Large intestine (tissue), 12 donors: ENCODE data around the gene ARMH2. TPM values are rescaled to one million over a fixed set of nuclear protein-coding genes. Genes with fewer than 3 reads are reported as not detected.

ENCODE experiments used
- DNase-seq, 2 donors: peaks; one replicate each; pipeline versions ENCODE4 v3.0.0 to v3.0.0-alpha.2; 2013
- H3K27ac ChIP-seq: one replicate; pipeline ENCODE4 v1.5.1; 2013; ENCODE audit warnings: low read length
- H3K27me3 ChIP-seq: 2 replicates; pipeline ENCODE4 v1.6.1; 2013; ENCODE audit warnings: low read length; ENCODE audit not compliant: control insufficient read depth, insufficient read depth
- H3K36me3 ChIP-seq: 2 replicates; pipeline ENCODE4 v1.6.1; 2013; ENCODE audit warnings: low read length; ENCODE audit not compliant: control insufficient read depth, insufficient read depth
- H3K4me1 ChIP-seq: one replicate; pipeline ENCODE4 v1.6.1; 2013; ENCODE audit warnings: low read length; ENCODE audit not compliant: control insufficient read depth, insufficient read depth
- H3K4me3 ChIP-seq: one replicate; pipeline ENCODE4 v1.5.1; 2013; ENCODE audit warnings: low read length
- H3K9me3 ChIP-seq: one replicate; pipeline ENCODE4 v1.6.1; 2013; ENCODE audit warnings: mild to moderate bottlenecking, low read depth, low read length, moderate library complexity; ENCODE audit not compliant: control insufficient read depth
- WGBS: methylation state at CpG from one replicate; pipeline ENCODE4 v1.1.5; 2013; ENCODE audit warnings: low lambda C conversion rate; ENCODE audit not compliant: insufficient coverage; 5-methylcytosine and 5-hydroxymethylcytosine counted together
- long read RNA-seq, 11 donors: transcript quantifications; one replicate each; lab custom pipeline, GENCODE V29; 2026
- polyA plus RNA-seq: library from polyadenylated mRNA; unstranded; fragments of 120-200 nt; gene quantifications from one replicate; pipeline ENCODE4 v1.2.1, GENCODE V29; 2013

The ARMH2 gene
- polyA plus RNA-seq, result not detected
- long read RNA-seq, donor 1, result 0 reads
- long read RNA-seq, donor 2, result 0 reads
- long read RNA-seq, donor 3, result 0 reads
- long read RNA-seq, donor 4, result 0 reads
- long read RNA-seq, donor 5, result 0 reads
- long read RNA-seq, donor 6, result 0 reads
- long read RNA-seq, donor 7, partial matches to known transcripts, result 0 of 1 reads
- long read RNA-seq, donor 7, other reads (novel, unspliced or antisense), result 0 of 1 reads
- long read RNA-seq, donor 8, result 0 reads
- long read RNA-seq, donor 9, result 0 reads
- long read RNA-seq, donor 10, result 0 reads
- long read RNA-seq, donor 11, result 0 reads

DNA sequence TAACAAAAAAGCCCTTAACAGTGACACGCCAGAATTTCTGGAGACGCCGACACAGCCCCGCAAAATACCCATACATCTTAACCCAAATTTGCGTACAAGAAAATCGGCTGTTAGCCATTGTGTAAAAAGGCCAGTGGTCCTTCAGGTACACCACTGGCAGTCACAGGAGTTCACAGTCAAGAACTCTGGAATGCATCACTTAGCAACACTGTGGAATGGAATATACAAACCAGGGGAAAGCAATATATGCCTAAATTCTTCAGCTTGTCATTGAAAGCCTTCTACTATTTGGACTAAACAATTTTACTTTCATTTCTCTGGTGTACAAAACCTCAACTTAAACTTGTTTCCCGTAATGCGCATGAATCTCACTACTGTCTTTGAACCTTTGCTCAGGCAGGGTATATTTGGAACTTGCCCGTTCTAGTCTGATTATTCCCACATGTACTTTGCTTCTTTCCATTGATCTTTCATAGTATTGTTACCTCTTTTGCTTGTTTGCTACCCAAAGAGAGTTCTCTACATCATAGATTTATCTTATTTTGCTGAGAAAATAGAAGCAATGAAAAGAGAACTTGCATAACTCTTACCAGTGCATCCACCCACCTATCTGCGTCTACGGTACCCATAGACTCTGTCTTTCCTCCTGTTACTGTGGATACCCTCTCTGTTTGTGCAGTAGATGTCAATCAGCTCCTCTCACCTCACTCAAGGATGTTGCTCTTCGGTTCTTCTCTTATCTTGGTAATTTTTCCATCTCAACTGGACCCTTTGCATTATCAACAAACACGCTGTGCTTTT is at the start of gene ARMH2:
Gene ARMH2, minus strand, starts transcription at position 178 of the 801 bp plus-strand sequence. Its CDS starts 60 bp downstream, at position 118.
- Histone ChIP-seq H3K9me3 (no peaks in the 10 kb centered on the region), H3K4me3 (no peak within 1 kb of the TSS), H3K4me1 (no peaks in the 10 kb centered on the region), H3K36me3 (no peaks in the 10 kb centered on the region), H3K27ac (no peak within 1 kb of the TSS), H3K27me3 (no peaks in the 10 kb centered on the region)
- WGBS, result 86% methylated on average over 4 of the region's 13 CpGs
- no peak for DNase-seq

DNA sequence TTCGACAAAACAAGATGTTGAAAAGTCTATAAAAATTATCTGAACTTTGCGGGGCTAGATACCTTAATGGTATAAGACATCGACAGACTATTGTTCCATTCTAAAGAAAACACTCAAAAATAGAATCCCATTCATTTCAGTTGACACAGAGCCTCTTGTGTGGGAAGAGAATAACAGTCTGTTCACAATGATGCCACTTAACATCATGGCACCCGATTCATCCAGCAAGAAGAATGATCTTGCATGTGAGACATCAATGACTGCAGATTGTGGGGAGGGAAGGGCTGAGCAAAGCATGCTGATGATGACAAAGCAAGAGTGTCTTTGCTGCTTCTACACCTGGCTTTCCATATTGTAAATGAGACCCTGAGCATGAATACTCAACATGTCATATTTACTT is 49.7 kb upstream of the ARMH2 start:
- Histone ChIP-seq H3K27ac (no peak overlapping the region), H3K27me3 (no peaks in the 10 kb centered on the region), H3K4me3 (no peak overlapping the region), H3K9me3 (no peaks in the 10 kb centered on the region), H3K36me3 (peaks cover 2% of the 10 kb centered on the region), H3K4me1 (no peaks in the 10 kb centered on the region)
- DNase-seq, result no peak
- 100% methylated on average over 2 of the region's 4 CpGs for WGBS

DNA sequence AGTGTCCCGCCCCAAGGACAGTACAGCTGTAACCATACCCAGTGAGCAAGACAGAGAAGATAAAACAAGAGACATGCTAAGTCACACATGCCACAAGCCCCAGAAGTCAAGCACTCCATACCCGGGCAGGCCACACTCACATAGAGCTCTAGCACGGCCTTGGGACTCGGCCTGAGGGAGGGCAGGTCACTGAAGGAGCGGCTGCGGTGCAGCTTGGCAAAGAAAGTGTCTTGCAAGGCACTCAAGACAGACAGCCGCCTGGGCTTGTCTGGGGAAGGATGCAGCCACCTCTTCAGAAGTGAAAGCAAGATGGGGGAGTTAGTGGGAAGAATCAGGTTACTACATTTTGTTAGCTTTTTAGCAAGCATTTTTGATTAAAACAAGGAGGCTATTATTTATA is 48.7 kb upstream of the ARMH2 start:
- Histone ChIP-seq H3K27ac (no peak overlapping the region), H3K36me3 (peaks cover 2% of the 10 kb centered on the region), H3K4me3 (no peak overlapping the region), H3K9me3 (no peaks in the 10 kb centered on the region), H3K27me3 (no peaks in the 10 kb centered on the region), H3K4me1 (no peaks in the 10 kb centered on the region)
- DNase-seq, result no peak
- WGBS, result no CpG with 5 or more reads among the region's 7 CpGs

DNA sequence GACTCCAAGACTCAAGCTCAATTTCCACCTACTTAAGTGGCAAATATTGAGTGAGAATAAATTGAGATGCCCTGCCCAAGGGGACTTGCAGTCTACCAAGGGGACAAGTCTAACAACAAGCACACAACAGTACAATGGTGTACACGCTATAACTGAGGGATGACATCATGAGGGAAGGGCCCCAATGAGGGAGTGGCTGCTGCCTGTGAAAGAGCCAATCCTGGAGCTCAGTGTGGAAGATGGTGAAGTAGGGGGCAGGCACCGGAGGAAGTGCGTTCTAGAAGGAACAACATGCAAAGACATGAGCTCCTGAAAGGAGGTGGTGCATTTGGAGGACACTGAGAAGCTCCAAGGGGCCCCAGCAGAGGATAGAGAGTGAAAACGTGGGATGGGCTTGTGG is 46.9 kb upstream of the ARMH2 start:
- Histone ChIP-seq H3K27ac (no peak overlapping the region), H3K4me3 (no peak overlapping the region), H3K36me3 (peaks cover 2% of the 10 kb centered on the region), H3K4me1 (no peaks in the 10 kb centered on the region), H3K9me3 (no peaks in the 10 kb centered on the region), H3K27me3 (no peaks in the 10 kb centered on the region)
- no CpG with 5 or more reads among the region's 4 CpGs for WGBS
- no peak for DNase-seq

DNA sequence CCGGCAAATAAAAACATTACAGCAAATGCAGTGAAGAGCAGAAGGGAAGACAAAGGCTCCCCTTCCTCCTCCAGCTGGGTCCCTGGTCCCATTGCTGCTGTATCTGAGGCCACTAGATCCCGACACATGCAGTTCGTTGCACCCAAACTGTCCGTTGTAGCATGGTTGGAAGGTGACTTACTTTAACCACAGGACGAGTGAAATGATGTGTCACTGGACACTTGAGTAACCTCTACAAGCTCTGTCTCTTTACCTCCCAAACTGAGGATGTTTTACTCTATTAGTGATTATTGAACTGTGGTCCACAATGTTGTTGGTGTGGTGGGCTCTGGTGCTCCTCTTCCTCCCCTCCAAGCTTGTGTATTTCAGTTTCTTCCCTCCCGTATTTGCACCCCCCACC is 46.2 kb upstream of the ARMH2 start:
- Histone ChIP-seq H3K27me3 (no peaks in the 10 kb centered on the region), H3K4me1 (no peaks in the 10 kb centered on the region), H3K27ac (no peak overlapping the region), H3K4me3 (no peak overlapping the region), H3K36me3 (no peaks in the 10 kb centered on the region), H3K9me3 (no peaks in the 10 kb centered on the region)
- DNase-seq, result no peak
- WGBS, result 100% methylated on average over 1 of the region's 6 CpGs

DNA sequence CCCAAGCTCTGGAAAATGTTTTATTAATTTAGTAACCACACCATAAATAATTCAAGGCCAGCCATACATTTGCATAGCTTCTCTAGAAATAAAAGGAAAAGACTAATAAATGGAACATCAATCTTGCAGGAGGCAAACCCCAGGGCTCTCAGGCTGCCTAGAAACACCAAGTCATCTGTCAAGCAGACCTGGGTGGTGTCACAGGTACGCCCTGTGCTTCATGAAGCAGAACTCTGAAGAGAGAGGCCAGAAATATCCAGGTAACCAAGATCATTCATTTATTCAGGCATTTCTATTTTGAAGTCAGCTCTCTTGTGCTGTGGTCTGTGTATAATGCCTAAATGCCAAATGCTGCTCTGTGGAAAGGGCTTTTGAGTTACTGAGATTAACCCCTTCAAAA is 45.3 kb upstream of the ARMH2 start:
- Histone ChIP-seq H3K27me3 (no peaks in the 10 kb centered on the region), H3K9me3 (no peaks in the 10 kb centered on the region), H3K4me1 (no peaks in the 10 kb centered on the region), H3K4me3 (no peak overlapping the region), H3K36me3 (no peaks in the 10 kb centered on the region), H3K27ac (no peak overlapping the region)
- no peak for DNase-seq
- WGBS, result no CpG with 5 or more reads among the region's 1 CpG

DNA sequence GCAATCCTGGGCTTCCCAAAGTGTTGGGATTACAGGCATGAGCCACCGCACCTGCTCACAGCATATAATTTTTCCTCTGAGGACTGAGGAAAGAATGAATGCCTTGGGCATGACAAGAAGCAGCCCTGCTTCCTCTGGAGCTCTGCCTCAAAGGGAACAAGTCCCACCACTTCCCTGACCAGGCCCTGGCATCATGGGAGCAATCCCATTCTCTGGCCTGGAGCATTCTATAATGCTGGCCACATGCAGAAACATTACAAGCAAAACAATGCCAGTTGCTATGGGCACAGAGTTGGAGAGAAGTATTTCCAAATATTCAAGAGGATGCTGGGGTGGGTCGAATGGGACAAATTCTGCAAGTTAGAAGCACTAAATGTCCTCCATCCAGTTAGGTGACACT is 41.5 kb upstream of the ARMH2 start:
- Histone ChIP-seq H3K4me1 (no peaks in the 10 kb centered on the region), H3K27ac (no peak overlapping the region), H3K36me3 (no peaks in the 10 kb centered on the region), H3K9me3 (no peaks in the 10 kb centered on the region), H3K27me3 (no peaks in the 10 kb centered on the region), H3K4me3 (no peak overlapping the region)
- no peak for DNase-seq
- WGBS, result no CpG with 5 or more reads among the region's 2 CpGs

DNA sequence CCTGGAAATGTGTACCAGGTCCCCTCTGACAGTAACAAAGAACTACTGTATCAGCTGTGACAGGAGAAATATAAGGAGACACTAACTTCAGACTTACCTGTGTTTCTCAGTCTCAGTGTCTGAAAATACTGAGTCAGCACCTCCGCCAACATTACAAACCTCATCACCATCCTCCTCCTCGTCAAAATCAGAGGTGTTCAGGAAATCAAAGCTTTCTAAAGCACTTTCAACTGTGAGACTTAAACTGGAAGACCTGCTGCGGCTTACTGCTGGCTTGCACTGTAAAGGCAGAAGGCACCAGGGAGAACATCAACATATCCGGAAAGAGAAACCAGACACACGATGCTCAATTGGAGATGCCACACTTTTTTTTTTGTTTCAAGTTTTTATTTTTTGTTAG is 40.3 kb upstream of the ARMH2 start:
- H3K27me3 ChIP-seq, result no peaks in the 10 kb centered on the region
- no peaks in the 10 kb centered on the region for H3K9me3 ChIP-seq
- H3K27ac ChIP-seq, result no peak overlapping the region
- no peak overlapping the region for H3K4me3 ChIP-seq
- no peaks in the 10 kb centered on the region for H3K4me1 ChIP-seq
- no peaks in the 10 kb centered on the region for H3K36me3 ChIP-seq
- WGBS, result 83% methylated on average over 2 of the region's 5 CpGs
- DNase-seq, result no peak

DNA sequence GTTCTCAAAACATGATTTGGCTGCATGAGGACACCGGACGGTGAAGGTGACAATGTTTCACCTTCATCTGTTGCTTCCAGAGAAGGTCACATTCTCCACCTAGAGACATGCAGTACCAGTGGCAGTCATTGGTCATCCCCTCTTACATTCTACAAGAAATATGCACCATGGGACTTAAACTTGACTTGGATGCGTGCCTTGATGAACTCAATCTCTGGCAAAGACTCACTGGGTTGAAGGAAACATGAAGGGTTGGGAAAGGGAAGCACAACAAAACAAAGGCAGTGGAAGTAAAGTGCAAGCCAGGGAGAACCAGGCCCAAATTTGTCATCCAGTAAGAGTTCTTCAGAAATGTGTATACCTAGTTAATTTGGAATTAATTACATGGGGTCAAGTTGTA is 39.4 kb upstream of the ARMH2 start:
- Histone ChIP-seq H3K27me3 (no peaks in the 10 kb centered on the region), H3K36me3 (no peaks in the 10 kb centered on the region), H3K4me1 (no peaks in the 10 kb centered on the region), H3K9me3 (no peaks in the 10 kb centered on the region), H3K27ac (no peak overlapping the region), H3K4me3 (no peak overlapping the region)
- WGBS, result no CpG with 5 or more reads among the region's 3 CpGs
- DNase-seq, result no peak

DNA sequence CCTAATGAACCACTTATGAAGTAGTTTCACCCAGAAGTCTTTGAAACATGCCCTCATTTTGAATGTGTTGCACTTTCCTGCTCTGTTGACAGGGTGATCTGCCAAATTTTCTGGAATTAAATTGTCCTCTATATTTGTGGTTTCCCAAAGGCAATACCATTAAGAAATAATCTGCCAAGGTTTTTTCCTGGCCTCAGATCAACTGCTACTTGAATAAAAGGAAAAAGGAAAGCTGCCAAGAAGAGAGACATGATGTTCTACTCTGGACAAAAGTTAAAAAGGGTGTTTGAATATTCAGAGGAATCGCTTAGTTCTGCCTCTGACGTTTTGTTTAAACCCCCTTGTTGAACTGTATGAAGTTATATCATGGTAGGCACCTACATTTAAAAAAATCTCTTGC is 37.4 kb upstream of the ARMH2 start:
- no CpG with 5 or more reads among the region's 2 CpGs for WGBS
- DNase-seq, result no peak
- no peak overlapping the region for H3K4me3 ChIP-seq
- no peaks in the 10 kb centered on the region for H3K27me3 ChIP-seq
- no peaks in the 10 kb centered on the region for H3K9me3 ChIP-seq
- no peaks in the 10 kb centered on the region for H3K36me3 ChIP-seq
- H3K4me1 ChIP-seq, result no peaks in the 10 kb centered on the region
- H3K27ac ChIP-seq, result no peak overlapping the region
